ENCODE results near the gene CDR2.
A peak's percentile ranks its signal among the peaks of the same experiment; 100 is the strongest.
"Not testable (repeated sequence)": the region's sequence is repeated elsewhere in the genome, so short reads cannot be mapped to it uniquely, and the experiment has no call there.

Gene CDR2

GRCh38 chr16:22353933-22354541, 20.4 kb downstream of the CDR2 start:
- no peak overlapping the region for H3K4me3 ChIP-seq (ENCODE audit: control insufficient read depth, low read depth, low read length)
- TF ChIP-seq CTCF (IDR thresholded peaks at IDR 0.05; ENCODE audit: control insufficient read depth, insufficient read depth, low read depth, low read length, missing control alignments), result no peak
- no peak for DNase-seq (ENCODE audit: low read depth)

GRCh38 chr16:22353191-22353919, 21.1 kb downstream of the CDR2 start:
- no peak for TF ChIP-seq CTCF (IDR thresholded peaks at IDR 0.05; ENCODE audit: control insufficient read depth, insufficient read depth, low read depth, low read length, missing control alignments)
- peak; percentile 71 for DNase-seq (ENCODE audit: low read depth)
- H3K4me3 ChIP-seq (ENCODE audit: control insufficient read depth, low read depth, low read length), result no peak overlapping the region

- TF ChIP-seq CTCF (IDR thresholded peaks at IDR 0.05; ENCODE audit: control insufficient read depth, insufficient read depth, low read depth, low read length, missing control alignments), result no peak
- no peak for DNase-seq (ENCODE audit: low read depth)
- no peak overlapping the region for H3K4me3 ChIP-seq (ENCODE audit: control insufficient read depth, low read depth, low read length)
Observed at GRCh38 chr16:22352723-22353122, 21.7 kb downstream of the CDR2 start.

GRCh38 chr16:22352140-22352539, 22.3 kb downstream of the CDR2 start:
- no peak for DNase-seq (ENCODE audit: low read depth)
- no peak for TF ChIP-seq CTCF (IDR thresholded peaks at IDR 0.05; ENCODE audit: control insufficient read depth, insufficient read depth, low read depth, low read length, missing control alignments)

GRCh38 chr16:22351017-22351416, 23.4 kb downstream of the CDR2 start:
- DNase-seq (ENCODE audit: low read depth); H3K4me3 ChIP-seq (ENCODE audit: control insufficient read depth, low read depth, low read length): not testable (repeated sequence)

More at GRCh38 chr16:22352140-22352539, 22.3 kb downstream of the CDR2 start:
- H3K4me3 ChIP-seq (ENCODE audit: control insufficient read depth, low read depth, low read length), result no peak overlapping the region

- no peak overlapping the region for H3K4me3 ChIP-seq (ENCODE audit: control insufficient read depth, low read depth, low read length)
- DNase-seq (ENCODE audit: low read depth), result no peak
- no peak for TF ChIP-seq CTCF (IDR thresholded peaks at IDR 0.05; ENCODE audit: control insufficient read depth, insufficient read depth, low read depth, low read length, missing control alignments)
Observed at GRCh38 chr16:22348291-22348690, 26.1 kb downstream of the CDR2 start.

GRCh38 chr16:22347100-22347820, 27.2 kb downstream of the CDR2 start:
- DNase-seq (ENCODE audit: low read depth), result no peak
- no peak for TF ChIP-seq CTCF (IDR thresholded peaks at IDR 0.05; ENCODE audit: control insufficient read depth, insufficient read depth, low read depth, low read length, missing control alignments)
- no peak overlapping the region for H3K4me3 ChIP-seq (ENCODE audit: control insufficient read depth, low read depth, low read length)

All from AG09309 (cell line).